ENCODE data around the gene ENC1. TPM values are rescaled to one million over a fixed set of nuclear protein-coding genes. Genes with fewer than 3 reads are reported as not detected.
A peak's percentile ranks its signal among the peaks of the same experiment; 100 is the strongest.

ENC1 gene
- total RNA-seq, 4 donors from 2014 or later: 3.8 to 6.4 (median 3.9) TPM

DNA sequence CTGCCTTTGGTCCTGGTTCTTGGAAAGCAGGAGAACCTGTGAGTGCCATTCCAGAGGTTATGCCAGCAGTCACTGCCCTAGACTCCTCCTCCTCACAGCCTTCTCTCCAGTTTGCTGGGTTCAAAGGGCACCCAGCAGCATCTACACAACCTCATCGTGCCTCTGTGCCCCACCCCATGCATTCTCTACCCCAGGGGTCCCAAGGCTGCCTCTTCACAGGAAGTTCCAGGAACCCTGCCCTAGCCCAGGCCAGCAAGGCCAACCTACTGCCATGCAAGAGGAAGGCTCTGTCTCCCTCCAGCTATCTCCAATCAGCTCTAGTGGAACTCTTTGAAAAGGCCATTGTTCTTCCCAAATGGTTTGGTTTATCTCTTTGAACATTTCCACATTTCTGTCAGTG is 21.2 kb downstream of the ENC1 start:
- Histone ChIP-seq H3K36me3 (no peaks in the 10 kb centered on the region), H3K4me3 (no peak overlapping the region), H3K27me3 (no peaks in the 10 kb centered on the region), H3K9me3 (no peaks in the 10 kb centered on the region), H3K27ac (no peak overlapping the region), H3K4me1 (peaks cover 0 to 15% (median 2%) of the 10 kb centered on the region in 3 donors)
- intact Hi-C loops (cut with DNase I): no loop called here
- TF ChIP-seq POLR2A (IDR thresholded peaks at IDR 0.05): no peak
- TF ChIP-seq, protein P1, sequence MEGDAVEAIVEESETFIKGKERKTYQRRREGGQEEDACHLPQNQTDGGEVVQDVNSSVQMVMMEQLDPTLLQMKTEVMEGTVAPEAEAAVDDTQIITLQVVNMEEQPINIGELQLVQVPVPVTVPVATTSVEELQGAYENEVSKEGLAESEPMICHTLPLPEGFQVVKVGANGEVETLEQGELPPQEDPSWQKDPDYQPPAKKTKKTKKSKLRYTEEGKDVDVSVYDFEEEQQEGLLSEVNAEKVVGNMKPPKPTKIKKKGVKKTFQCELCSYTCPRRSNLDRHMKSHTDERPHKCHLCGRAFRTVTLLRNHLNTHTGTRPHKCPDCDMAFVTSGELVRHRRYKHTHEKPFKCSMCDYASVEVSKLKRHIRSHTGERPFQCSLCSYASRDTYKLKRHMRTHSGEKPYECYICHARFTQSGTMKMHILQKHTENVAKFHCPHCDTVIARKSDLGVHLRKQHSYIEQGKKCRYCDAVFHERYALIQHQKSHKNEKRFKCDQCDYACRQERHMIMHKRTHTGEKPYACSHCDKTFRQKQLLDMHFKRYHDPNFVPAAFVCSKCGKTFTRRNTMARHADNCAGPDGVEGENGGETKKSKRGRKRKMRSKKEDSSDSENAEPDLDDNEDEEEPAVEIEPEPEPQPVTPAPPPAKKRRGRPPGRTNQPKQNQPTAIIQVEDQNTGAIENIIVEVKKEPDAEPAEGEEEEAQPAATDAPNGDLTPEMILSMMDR (IDR thresholded peaks at IDR 0.05): no peak
- no peak for DNase-seq
- 50 to 73% methylated on average over 1 of the region's 1 CpG for WGBS, 2 donors

DNA sequence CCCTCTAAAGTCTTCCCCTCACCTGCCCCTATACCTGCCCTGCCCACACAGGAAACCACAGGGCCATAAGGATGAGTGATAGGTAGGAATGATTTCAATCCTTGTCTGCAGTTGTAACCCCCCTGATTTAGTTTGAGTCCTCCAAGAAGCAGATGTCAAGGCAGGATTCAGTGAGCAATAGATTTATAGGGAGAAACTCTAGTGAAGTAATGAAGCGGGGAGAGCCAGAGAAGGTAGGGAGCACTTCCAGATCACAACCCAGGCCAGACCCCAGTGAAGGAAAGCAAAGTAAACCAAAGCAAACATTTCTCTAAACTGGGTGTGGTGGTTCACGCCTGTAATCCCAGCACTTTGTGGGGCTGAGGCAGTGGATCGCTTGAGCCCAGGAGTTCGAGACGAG is 22.4 kb downstream of the ENC1 start:
- no peaks in the 10 kb centered on the region for H3K27me3 ChIP-seq
- H3K4me1 ChIP-seq: peaks cover 0 to 3% (median 0%) of the 10 kb centered on the region in 3 donors
- H3K36me3 ChIP-seq: no peaks in the 10 kb centered on the region
- intact Hi-C loops (cut with DNase I): no loop called here
- no peaks in the 10 kb centered on the region for H3K9me3 ChIP-seq
- no peak for DNase-seq
- no peak overlapping the region for H3K27ac ChIP-seq
- 55 to 64% methylated on average over 2 to 4 of the region's 5 CpGs for WGBS, 2 donors
- no peak overlapping the region for H3K4me3 ChIP-seq
- TF ChIP-seq, protein P1 (IDR thresholded peaks at IDR 0.05): no peak
- TF ChIP-seq POLR2A (IDR thresholded peaks at IDR 0.05): no peak

DNA sequence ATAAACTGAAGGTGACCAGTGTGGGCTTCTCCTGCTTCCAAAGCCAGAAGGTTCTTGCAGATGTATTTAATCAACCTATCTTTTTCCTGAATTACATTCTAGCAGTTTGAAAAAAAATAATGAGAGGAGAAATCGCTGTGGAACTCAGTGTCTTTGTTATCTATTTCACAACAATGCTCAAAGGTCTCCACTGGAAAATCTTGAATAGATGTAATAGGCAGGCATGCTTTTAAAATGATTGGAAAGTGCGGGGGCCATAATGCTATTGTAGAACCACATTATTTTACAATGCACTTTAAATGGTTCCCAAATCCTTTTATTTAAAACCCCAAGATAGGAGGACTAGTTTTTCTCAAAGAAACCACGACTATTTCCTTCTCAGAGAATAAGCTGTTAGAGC is 23.3 kb downstream of the ENC1 start:
- WGBS, 2 donors: 70 to 75% methylated on average over 3 of the region's 3 CpGs
- intact Hi-C loops (cut with DNase I): no loop called here
- Histone ChIP-seq H3K27me3 (no peaks in the 10 kb centered on the region), H3K36me3 (no peaks in the 10 kb centered on the region), H3K4me3 (no peak overlapping the region), H3K27ac (no peak overlapping the region), H3K4me1 (no peaks in the 10 kb centered on the region), H3K9me3 (no peaks in the 10 kb centered on the region)
- TF ChIP-seq POLR2A (IDR thresholded peaks at IDR 0.05): no peak
- TF ChIP-seq, protein P1 (IDR thresholded peaks at IDR 0.05): no peak
- DNase-seq: no peak

- peak overlapping the region in 1 of 4 donors; percentile 9 for H3K27ac ChIP-seq
- TF ChIP-seq, protein P1 (IDR thresholded peaks at IDR 0.05): no peak
- TF ChIP-seq POLR2A (IDR thresholded peaks at IDR 0.05): no peak
- 92 to 95% methylated on average over 17 to 22 of the region's 23 CpGs for whole genome bisulfite sequencing, 2 donors
- H3K4me3 ChIP-seq: no peak overlapping the region
- no peaks in the 10 kb centered on the region for H3K9me3 ChIP-seq
- H3K27me3 ChIP-seq: no peaks in the 10 kb centered on the region
- H3K36me3 ChIP-seq: no peaks in the 10 kb centered on the region
- H3K4me1 ChIP-seq: no peaks in the 10 kb centered on the region
- DNase-seq: no peak
- intact Hi-C loops (cut with DNase I): no loop called here
Measured at GRCh38 chr5:74616236-74617146, 24.0 kb downstream of the ENC1 start.

DNA sequence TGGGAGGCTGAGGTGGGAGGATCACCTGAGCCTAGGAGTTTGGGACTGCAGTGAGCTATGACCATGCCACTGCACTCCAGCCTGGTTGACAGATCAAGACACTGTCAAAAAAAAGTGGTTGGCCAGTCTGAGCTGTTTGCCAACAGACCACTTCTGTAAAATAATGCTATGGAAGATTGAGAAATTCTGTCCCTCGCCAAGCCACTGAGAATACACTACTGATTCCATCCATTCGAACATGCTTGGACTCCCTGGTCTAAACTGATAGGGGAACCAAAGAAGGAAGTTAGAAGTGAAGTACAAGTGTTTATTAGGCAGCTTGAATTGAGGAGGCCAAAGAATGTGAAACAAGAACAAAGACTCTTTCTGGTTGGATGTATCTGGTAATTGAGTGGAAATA is 27.2 kb downstream of the ENC1 start:
- WGBS, 2 donors: 69 to 95% methylated on average over 2 of the region's 2 CpGs
- TF ChIP-seq, protein P1 (IDR thresholded peaks at IDR 0.05): no peak
- TF ChIP-seq POLR2A (IDR thresholded peaks at IDR 0.05): no peak

More for the DNA sequence above, 27.2 kb downstream of the ENC1 start:
- H3K9me3 ChIP-seq: no peaks in the 10 kb centered on the region
- no peak overlapping the region for H3K27ac ChIP-seq
- no peaks in the 10 kb centered on the region for H3K4me1 ChIP-seq
- DNase-seq: no peak
- no peaks in the 10 kb centered on the region for H3K27me3 ChIP-seq
- H3K4me3 ChIP-seq: no peak overlapping the region
- intact Hi-C loops (cut with DNase I): no loop called here
- no peaks in the 10 kb centered on the region for H3K36me3 ChIP-seq

Data from esophagus squamous epithelium (tissue), 5 donors.